ENCODE results near the gene PNMA6E.

DNA sequence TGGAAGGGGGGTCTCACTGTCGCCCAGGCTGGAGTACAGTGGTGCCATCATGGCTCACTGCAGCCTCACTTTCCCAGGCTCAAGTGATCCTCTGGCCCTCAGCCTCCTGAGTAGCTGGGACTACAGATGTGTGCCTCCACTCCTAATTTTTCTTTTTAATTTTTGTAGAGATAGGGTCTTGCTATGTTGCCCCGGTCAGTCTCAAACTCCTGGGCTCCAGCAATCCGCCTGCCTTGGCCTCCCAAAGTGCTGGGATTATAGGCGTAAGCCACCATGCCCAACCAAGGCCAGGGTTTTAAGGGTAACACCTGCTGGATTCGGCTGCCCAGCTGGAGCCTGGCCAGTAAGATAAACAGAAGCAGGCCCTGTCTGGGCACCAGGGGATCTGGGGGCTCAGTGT, 41.3 kb upstream of the PNMA6E start:
- TF ChIP-seq GATA3 (IDR thresholded peaks at IDR 0.05; ENCODE audit: low read depth, low read length) (no peak), GATA2 (IDR thresholded peaks at IDR 0.05; ENCODE audit: low read depth, low read length) (no peak)

Measured in SH-SY5Y (cell line).